NCI-H446 treated with DMSO at 0.1 percent for 48 hours (cell line): ENCODE results near the gene OR1I1.
A peak's percentile ranks its signal among the peaks of the same experiment; 100 is the strongest.

ENCODE experiments used
- DNase-seq: peaks from one replicate; lab custom pipeline; 2025; lab: John Stamatoyannopoulos, UW

The OR1I1 gene

DNA sequence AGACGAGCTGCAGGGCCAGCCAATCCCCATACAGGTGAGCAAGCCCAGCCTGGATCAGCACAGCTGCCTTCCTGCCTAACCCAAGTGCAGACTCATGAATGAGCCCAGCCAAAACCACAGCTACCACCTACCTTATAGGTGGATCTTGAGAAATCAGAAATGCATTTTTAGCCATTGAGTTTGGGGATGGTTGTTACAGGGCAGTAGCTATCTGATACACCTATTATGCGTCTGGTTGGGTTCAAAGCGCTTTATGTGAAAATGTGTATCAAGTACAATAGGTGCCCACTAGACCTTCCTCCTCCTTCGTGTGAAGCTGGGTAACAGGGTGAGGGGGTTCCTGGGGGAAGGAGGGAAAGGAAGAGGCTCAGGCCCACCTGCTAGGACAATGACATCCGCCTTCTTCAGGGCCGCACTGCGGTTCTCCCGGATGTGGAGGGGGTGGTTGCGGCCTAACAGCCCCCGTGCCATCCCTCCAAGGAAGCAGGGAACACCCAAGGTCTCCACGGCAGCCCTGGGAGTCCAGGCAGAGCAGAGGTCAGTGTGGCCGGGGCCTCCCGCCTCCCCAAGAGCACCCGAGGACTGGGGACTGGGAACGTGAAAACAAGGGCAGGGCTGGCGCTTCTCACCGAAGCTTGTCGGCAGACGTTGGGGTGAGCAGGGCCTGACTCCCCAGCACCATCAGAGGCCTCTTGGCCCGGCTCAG lies 36.9 kb downstream of the OR1I1 start:
- no peak for DNase-seq

DNA sequence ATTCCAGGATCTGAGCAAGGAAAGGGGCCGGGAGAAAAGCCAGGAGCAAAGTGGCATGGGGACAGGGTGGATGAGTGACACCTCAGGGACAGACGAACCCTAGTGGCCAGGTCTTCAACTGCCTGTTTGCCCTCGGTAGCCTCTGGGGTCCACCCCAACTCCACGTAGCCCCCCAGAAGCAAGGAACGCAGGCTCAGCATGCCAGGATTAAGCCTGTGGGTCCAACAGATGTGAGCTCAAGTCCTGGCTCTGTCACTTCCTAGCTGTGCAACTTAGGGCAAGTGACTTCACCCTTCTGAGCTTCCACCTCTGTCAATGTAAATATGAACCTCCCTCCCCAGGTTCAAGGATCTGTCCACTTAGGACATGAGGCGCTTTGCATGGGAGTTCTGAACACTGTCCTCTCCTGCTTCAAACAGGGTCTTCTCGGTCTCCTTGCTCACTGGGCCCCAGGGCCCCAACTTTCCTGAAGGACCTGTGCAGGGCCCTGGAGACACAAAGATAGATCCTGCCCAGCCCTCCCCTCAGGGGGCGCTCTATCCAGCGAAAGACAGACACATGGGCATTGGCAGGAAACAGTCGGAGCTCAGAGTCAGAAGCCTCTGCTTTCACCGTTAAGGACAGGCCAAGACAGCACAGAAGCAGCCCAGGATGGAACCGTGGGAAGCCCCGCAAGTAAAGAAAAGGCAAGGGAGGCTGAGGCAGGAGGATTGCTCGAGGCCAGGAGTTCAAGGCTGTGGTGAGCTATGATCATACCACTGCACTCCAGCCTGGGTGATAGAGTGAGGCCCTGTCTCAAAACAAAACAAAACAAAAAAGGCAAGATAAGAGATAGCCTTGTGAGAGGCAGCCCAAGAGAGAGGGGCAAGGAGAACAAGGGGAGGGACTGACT lies 38.4 kb downstream of the OR1I1 start:
- no peak for DNase-seq

DNA sequence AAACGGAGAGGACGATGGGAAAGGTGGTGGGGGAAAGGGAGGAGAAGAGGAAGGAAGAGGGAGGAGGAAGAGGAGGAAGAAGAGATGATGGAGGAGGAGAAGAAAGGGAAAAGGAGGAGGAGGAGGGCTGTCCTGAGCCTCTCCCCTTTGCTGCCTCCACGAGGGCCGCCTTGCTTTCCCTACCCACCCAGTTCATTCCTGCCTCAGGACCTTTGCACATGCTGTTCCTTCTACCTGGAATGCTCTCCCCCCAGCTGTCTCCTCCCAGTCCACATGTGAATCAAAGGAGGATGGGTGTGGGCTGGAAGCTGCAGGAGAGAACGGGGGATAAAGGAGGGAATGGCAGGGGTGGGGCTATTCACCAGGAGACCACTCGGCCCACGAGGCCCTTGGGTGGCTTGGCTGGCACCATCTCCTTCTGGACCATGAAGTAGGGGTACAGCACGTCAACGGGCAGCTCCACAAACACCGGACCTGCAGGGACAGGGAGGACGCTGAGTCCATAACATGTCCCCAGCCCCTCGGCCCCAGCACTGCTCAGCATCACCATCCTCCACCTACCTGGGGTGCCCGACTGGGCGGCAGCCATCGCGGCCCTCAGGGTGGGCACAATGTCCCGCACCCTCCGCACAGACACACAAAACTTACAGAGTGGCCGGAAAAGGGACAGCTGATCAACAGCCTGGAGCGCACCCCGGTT lies 40.5 kb downstream of the OR1I1 start:
- DNase-seq, result no peak

DNA sequence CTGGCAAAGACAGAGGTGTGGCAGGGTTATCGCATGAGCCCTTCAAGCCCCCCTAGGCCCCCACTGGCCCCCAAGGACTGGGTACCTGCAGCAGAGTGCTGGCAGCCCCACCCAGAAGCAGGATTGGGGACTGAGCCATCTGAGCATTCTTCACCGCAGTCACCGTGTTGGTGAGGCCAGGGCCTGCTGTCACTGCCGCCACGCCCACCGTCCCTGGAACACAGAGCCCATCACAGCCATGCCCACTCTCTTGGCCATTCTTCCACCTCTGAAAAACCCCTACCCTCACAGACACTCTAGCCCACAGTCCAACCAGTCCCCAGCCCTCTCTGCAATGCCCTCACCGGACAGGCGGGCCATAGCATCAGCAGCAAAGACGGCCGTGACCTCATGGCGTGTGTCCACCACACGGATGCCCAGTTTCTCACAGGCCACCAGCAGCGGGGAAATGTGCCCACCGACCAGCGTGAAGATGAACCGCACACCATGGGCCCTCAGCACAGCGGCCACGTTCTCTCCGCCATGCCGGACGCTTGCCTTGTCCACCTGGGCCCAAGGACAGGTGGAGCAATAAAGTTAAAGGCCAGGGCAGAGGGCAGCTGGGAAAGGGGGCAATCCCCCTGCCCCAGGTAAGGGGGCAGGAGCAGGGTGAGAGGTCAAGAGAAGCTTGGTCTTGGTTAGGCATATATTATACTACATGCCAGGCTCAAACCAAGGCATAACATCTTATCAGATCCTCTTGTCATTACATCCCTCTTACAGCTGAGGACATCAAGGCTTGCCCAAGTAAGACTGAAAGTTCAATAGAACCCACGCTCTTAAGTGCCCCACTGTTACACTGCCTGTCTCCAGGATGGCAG lies 41.2 kb downstream of the OR1I1 start:
- no peak for DNase-seq

DNA sequence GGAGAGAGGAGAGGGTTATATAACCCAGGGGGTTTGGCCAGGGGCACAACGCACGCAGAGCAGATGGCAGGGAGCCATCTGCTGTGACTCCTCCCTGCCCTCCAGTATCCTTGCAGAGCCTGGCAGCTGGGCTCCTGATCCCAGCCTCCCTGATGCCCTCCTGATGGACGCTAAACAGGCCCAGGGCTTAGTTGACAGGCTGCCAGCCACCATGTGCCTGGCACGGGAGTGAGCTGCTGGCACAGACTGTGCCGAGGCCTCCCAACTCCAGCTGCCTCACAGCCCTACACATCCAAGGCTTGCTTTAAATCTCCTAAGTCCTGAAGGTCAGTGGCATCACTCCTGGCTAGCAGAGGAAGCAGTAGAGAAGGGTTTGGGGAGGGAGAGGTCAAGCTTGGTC lies 41.9 kb downstream of the OR1I1 start:
- peak; percentile 78 for DNase-seq

DNA sequence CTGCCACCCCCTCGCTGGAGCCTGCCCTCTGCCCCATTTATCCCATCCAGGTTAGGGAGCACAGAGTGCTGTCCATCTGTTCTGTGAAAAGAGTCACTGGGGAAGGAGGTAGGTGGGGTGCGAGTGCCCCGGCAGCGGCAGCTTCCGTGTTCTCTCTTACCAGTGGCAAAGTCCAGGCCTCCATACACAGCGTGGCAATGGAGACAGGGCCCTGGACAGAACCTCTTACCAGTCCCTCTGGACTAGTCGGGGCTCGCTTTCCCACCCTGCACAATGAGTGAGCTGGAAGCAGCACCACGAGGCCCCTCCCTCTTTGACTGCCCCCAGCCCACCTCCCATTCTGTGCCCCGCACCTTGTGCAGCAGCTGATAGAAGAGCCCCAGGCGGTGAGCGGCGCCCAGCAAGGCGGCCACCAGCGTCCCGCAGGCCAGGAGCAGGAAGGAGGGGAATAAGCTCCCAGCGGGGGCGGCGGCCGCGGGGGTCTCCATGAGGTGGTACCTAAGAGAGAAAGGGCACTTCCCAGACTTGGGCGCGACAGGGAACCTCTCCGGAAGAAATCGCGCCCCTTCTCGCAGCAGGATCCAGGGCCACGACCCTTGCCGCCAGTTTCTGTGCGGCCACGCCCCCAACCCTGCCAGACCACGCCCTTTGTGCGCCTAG lies 42.7 kb downstream of the OR1I1 start:
- DNase-seq, result no peak

DNA sequence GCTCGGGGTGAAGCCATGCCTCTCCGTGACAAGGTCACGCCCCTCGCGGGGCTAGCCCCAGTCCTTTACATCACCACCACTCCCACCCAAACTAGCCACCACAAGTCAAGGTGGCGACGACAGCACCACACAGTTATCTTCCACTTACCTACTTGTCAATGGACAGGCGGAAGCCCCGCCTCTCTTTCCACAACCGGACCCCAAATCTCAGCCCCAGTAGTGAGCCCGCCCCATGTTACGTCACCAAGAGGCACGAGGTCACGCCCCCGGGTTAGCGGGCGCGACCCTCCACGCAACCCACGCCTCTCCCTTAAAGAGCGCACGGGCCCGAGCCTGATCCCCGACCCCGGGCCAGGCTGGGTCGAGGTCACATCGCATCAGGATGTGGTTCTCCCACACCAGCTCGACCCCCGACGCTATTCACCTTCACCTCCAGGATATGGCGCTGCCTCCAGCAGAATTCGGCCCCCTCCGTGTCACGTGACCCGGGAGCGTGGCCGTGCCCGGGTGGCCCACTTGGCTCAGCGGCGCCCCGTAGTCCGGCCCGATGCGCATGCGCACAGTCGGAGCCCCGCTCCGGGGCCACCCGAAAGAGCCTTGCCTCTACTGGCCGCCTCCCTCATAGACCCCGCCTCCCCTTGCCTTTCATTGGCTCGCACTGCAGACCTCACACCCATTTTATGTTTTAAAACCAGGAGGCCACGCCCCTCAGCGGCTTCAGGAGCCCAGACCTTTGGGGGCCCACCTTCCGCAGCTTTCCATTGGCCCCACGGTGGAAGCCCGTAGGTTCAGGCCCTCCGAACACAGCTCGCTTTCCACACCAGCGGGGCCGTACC lies 43.4 kb downstream of the OR1I1 start:
- DNase-seq, result peak; percentile 92

DNA sequence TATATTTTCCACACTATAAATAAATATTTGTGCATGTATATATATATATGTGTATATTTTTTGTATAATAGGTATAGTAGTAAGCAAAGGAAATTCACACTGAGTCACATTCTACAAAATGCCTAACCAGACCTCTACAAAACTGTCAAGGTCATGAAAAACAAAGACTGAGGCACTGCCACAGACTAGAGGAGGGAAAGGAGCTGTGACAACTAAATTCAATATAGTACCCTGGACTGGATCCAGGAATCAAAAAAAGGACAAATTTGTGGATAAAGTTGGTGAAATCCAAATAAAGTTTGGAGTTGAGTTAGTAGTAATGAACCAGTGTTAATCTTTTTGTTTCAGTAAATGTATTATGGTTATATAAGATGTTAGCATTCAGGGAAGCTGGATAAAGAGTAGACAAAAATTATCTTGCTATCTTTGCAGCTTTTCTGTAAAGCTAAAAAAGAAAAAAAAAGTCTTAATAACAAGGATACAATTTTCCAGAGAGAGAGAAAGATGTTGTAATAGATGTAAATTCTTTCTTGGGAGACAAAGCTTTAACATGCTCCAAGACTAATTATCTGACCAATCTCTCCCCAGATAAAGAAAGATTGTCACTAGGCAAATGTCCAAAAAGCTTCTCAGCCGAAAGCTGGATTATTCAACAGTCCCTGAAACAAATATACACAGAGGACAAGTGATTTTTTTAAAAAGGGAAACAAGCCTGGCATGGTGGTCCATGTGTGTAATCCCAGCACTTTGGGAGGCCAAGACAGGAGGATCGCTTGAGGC lies 44.3 kb downstream of the OR1I1 start:
- DNase-seq, result no peak

DNA sequence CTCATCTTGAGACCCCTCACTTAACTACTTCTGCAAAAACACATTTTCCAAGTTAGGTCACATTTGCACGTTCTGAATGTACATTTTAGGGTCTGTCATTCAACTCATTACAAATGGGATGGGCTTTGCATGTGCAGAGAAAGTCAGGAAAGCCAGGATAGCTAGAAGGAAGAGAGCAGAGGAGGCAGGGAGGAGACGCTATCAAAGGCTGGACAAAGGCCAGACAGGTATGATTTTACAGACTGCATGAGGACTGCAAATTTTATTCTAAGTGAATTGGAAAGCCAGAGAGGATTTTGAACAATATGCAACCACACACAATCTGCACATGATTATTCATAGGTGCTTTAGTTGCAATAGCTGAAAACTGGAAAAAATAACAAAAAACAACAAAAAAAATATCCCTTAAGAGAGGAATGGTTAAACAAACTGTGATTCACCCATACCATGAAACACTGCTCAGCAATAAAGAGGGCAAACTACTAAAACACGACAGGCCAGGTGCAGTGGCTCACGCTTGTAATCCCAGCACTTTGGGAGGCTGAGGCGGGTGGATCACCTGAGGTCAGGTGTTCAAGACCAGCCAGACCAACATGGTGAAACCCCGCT lies 46.3 kb downstream of the OR1I1 start:
- no peak for DNase-seq

DNA sequence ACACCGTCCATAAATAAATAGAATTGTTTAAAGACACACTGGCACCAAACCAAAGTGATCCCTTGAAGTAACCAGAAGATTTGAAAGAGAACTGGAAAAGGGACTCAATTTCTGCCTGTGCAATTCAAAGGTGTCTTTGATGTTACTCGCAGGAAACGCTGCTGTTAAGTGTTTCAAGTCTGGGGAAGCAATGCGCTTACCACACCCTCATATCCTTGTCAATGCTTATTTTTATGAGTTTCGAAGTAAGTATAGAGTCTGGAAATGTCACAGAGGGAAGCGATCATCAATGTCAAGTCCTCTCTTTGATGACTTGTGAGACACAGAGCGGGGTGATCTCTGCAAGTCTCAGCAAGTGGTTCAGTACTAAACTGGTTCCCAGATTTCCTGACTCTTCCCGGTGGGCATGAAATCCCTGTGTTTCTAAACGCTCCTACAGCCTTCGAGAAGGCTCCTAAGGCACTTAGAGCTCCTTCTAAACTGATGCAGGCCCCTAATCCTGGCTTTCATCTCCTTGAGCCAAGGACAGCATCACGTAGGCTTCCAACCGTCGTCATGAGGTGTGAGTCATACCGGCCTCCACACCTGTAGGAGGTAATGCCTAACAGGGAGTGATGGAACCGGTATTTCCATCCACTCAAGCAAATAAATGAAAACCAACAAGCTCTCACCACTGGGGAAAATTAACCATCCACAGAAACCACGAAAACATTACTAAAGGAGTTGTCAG lies 48.0 kb downstream of the OR1I1 start:
- DNase-seq, result no peak

DNA sequence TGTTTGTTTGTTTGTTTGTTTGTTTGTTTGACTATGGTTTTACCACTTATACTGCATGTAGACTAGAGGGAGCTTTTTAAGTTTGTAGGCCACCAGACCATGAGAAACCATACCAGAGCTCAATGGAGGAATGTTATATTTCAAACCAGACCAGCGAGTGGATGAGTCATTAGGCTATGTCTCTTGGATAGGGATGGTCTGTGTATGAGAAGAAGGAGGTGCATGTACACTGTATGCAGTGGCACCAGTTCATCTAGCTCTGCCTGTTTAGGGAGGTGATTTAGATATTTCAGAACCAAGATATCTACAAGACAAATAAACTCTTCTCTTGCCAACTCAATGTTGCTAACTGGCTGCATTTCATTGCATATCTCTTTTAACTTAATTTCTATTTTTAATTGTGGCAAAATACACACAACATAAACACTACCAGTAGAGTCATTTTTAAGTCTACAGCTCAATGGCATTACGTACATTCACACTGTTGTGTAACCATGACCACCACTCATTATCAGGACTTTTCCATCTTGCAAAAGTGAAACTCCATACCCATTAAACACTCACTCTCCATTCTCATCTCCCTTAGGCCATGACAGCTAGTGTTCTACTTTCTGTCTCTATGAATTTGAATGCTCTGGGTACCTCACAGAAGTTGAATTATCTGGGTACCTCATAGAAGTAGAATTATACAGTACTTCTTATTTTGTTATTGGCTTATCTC lies 54.4 kb downstream of the OR1I1 start:
- no peak for DNase-seq

DNA sequence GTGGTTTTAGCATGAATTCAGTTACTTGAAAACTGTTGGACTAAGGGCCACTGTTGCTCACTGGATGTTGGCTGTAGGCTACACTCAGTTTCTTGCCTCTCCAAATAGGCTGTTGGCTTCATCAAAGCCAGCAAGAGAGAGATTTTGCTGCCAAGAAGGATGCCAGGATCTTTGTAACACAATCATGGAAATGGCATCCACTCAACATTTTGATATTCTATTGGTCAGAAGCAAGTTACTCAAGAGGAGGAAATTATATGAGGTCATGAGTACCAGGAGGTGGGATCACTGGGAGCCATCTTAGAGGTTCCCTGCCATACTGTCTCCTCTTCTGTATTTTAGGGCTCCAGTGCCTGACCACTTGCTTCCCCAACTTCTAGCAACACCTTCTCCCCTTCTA lies 55.8 kb downstream of the OR1I1 start:
- DNase-seq, result no peak

DNA sequence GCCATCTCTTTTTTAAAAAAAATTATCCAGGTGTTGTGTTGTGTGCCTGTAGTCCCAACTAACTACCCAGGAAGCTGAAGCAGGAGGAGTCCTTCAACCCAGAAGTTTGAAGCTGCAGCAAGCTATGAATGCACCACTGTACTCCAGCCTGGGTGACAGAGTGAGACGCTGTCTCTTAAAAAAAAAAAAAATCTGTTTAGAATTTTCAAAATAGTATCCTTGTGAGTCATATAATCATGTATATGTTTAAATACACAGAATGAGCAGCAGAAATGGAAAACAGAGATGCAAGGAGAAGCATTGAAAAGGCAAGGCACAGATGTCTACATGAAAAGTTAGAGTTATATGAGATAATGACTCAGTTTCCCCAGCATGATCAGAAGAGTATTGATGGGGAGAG lies 56.4 kb downstream of the OR1I1 start:
- no peak for DNase-seq

DNA sequence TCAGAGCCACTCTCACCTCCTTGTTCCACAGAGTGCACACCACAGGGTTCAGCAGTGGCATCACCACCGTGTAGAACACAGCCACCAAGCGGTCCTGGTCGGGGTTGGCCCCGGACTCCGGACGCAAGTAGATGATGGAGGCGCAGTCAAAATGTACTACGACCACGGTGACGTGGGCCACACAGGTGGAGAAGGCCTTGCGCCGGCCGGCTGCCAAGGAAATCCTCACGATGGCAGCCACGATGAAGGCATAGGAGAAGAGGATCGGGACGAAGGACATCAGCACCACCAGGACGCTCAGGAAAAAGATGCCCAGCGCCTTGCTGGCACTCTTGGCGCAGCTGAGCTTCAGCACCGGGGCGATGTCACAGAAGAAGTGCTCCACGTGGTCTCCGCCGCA lies 59.1 kb downstream of the OR1I1 start:
- no peak for DNase-seq

DNA sequence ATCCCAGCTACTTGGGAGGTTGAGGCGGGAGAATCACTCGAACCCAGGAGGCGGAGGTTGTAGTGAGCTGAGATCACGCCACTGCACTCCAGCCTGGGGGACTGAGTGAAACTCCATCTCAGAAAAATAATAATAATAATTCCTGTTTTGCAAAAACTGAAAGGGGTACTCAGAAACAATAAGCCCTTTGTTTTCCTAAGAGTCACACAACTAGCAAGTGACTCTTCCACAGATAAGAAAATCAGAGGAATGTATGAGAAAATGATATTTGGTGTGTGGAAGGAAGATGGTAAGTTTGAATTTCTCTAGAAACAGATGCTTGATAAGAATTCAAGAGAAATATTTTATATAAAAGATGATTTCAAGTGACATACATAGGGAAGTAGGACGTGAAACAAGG lies 60.3 kb downstream of the OR1I1 start:
- DNase-seq, result no peak
